HFF-Myc (cell line): ENCODE results near the gene TBC1D22A.

Experiments
- DNase-seq: peaks from one replicate; pipeline ENCODE4 v3.0.0-alpha.2; 2011; ENCODE audit warnings: low read depth; ENCODE audit errors: extremely low read depth
- H3K4me3 ChIP-seq: replicated peaks from 2 replicates; pipeline ENCODE4 v1.5.1; 2011; ENCODE audit warnings: low read depth, mild to moderate bottlenecking, control low read depth, low read length
- TF ChIP-seq, protein P1 (sequence below): IDR thresholded peaks from 2 replicates; pipeline ENCODE4 v1.5.1; 2012; ENCODE audit warnings: mild to moderate bottlenecking, low read depth, low read length, control low read depth; ENCODE audit errors: missing control alignments

The TBC1D22A gene

GRCh38 chr22:47067321-47067890 lies 305.0 kb downstream of the TBC1D22A start:
- TF ChIP-seq, protein P1, sequence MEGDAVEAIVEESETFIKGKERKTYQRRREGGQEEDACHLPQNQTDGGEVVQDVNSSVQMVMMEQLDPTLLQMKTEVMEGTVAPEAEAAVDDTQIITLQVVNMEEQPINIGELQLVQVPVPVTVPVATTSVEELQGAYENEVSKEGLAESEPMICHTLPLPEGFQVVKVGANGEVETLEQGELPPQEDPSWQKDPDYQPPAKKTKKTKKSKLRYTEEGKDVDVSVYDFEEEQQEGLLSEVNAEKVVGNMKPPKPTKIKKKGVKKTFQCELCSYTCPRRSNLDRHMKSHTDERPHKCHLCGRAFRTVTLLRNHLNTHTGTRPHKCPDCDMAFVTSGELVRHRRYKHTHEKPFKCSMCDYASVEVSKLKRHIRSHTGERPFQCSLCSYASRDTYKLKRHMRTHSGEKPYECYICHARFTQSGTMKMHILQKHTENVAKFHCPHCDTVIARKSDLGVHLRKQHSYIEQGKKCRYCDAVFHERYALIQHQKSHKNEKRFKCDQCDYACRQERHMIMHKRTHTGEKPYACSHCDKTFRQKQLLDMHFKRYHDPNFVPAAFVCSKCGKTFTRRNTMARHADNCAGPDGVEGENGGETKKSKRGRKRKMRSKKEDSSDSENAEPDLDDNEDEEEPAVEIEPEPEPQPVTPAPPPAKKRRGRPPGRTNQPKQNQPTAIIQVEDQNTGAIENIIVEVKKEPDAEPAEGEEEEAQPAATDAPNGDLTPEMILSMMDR: no peak
- DNase-seq: no peak
- H3K4me3 ChIP-seq: no peak overlapping the region

DNA sequence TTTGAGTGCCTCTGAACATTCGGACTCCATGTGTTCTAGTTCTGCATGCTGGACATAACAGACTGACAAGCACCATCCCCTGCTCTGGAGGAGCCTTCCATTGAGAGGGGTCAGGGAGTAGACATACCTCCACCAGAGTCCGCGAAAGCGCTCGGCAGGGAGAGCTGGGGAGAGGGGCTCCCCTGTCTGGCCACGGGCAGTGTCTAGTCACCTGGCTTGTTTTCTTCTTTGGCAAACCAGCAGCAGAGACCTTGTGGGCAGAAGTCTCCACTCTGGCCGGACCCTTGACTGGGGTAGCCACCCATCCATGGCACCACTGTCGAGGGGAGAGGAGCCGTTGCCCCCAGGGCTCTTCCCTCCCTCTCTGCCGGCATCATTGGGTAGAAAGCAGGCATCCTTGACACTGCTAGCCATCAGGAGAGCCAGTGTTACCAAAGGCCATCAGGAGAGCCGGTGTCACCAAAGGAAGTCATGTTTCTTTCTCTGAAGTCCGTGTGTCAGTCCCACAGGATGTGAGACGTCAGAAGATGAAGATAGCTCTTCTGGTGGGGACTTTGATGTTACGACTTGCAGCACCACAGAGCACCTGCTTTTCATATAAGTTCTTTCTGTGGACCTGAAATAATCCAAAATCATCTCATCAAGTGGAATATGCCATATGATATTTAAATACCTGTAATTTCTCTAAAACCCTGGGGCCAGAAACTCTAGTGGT lies 305.6 kb downstream of the TBC1D22A start:
- no peak for DNase-seq
- TF ChIP-seq, protein P1: no peak

DNA sequence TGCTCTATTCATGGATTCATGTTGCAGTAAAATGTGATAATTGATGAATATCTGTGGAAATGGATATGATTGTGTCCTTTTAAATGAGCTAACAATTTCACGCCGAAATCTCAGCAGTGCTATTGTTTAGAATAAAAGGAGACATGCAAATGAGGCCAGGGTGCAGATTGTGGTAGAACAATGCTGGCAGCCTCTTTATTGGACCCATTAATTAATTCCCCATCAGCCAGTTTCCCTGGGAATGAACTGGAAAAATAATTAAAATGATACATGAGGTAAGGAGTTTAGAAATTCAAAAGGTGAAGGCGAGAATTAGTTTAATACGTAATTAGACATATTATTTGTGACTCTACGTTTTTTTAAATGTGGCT lies 306.2 kb downstream of the TBC1D22A start:
- no peak overlapping the region for H3K4me3 ChIP-seq
- DNase-seq: no peak
- TF ChIP-seq, protein P1: no peak

More for the DNA sequence above, 305.6 kb downstream of the TBC1D22A start:
- no peak overlapping the region for H3K4me3 ChIP-seq

DNA sequence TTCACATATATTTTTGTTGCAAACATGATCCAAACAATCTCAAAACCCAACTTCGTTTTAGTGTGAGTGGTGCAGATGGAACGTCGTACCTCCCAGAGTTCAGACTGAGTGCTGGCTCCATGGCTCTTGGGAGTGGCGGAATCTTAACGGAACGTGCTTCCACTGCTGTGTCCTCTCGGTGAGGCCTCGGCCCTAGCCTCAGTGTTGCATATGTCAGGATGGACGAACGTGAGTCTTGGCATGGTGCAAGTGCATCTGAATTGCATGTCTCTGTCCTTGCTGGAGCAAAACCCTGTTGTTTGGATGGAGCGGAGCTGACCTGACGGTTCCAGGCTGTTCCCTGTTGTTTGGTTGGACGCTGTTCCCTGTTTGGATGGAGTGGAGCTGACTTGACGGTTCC lies 306.8 kb downstream of the TBC1D22A start:
- no peak overlapping the region for H3K4me3 ChIP-seq
- TF ChIP-seq, protein P1: no peak
- DNase-seq: no peak

DNA sequence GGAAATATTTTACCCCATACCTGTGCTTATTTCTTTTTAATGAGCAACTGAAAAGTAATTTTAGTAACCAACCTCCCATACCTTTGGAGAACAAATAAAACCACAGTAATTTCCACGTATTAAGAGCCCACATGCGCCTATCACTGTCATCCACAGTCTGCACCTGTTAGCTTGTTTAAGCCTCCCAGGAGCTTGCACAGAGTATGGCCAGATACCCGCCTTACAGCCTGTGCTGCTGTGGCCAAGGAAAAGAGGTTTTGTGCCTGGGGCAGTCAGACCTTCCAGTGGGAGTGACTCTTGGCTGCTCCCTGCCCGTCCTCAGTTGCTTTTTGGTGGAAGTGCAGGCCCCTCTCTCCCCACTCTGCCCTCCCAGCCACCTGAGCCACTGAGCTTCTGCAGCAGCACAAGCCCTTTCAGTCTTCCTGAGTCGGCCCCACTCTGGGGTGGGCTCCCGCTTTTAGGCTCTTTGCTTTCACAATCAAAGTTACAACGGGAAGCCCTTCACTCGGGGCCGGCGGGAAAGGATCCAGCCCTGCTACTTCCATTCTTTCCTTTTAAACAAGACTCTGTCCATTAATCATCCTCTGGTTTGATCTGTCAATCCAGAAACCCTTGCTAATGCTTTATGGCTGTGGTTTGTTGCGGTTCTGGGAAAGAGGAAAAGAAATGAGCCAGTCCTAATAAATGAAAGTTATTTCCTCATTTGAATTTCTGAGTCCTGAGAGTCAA lies 308.8 kb downstream of the TBC1D22A start:
- DNase-seq: no peak
- H3K4me3 ChIP-seq: no peak overlapping the region
- TF ChIP-seq, protein P1: no peak

GRCh38 chr22:47071807-47072641 lies 309.6 kb downstream of the TBC1D22A start:
- DNase-seq: no peak
- TF ChIP-seq, protein P1: no peak
- no peak overlapping the region for H3K4me3 ChIP-seq
